Keratinocyte (primary cell): ENCODE measurements around the gene LONP2. TPM values are rescaled to one million over a fixed set of nuclear protein-coding genes. Genes with fewer than 3 reads are reported as not detected.

Experiments used
- DNase-seq: peaks from one replicate; pipeline ENCODE4 v3.0.0-alpha.2; 2011; ENCODE audit warnings: low read depth, missing footprints, low spot score
- FAIRE-seq: peaks from 2 replicates; lab custom pipeline; 2011; peaks lifted over from hg19 to GRCh38; lab: Jason Lieb, UNC
- H2AFZ ChIP-seq: 2 replicates; pipeline ENCODE4 v1.6.0; 2012; ENCODE audit warnings: low read length, control low read depth, inconsistent platforms; ENCODE audit not compliant: control insufficient read depth
- H3K27ac ChIP-seq: 2 replicates; pipeline ENCODE4 v1.5.1; 2011; ENCODE audit warnings: low read length; ENCODE audit not compliant: control insufficient read depth, insufficient read depth
- H3K27me3 ChIP-seq: 3 replicates; pipeline ENCODE4 v1.6.0; 2011; ENCODE audit warnings: low read length; ENCODE audit not compliant: control insufficient read depth, insufficient read depth; ENCODE audit errors: extremely low read depth
- H3K36me3 ChIP-seq, 2 experiments: 2 replicates in 1 of 2; 3 replicates in 1 of 2; pipeline ENCODE4 v1.5.1; 2011; ENCODE audit warnings: low read length in 2 of 2, mild to moderate bottlenecking in 1 of 2; ENCODE audit not compliant: control insufficient read depth in 2 of 2, insufficient read depth in 2 of 2; ENCODE audit errors: extremely low read depth in 1 of 2
- H3K4me1 ChIP-seq: 3 replicates; pipeline ENCODE4 v1.5.1; 2011; ENCODE audit warnings: low read length; ENCODE audit not compliant: control insufficient read depth, insufficient read depth; ENCODE audit errors: extremely low read depth
- H3K4me2 ChIP-seq: 3 replicates; pipeline ENCODE4 v1.6.0; 2011; ENCODE audit warnings: low read depth, low read length; ENCODE audit not compliant: control insufficient read depth, insufficient read depth; ENCODE audit errors: extremely low read depth
- H3K4me3 ChIP-seq, 3 experiments: fragments of 200-600 bp in 1 of 3; sonication (generic) in 1 of 3; 2 replicates in 2 of 3; 3 replicates in 1 of 3; pipeline ENCODE4 v1.5.1; 2011 to 2016; ENCODE audit warnings: low read length in 3 of 3, mild to moderate bottlenecking in 3 of 3, control low read depth in 2 of 3, inconsistent platforms in 1 of 3, low read depth in 1 of 3, mixed read lengths in 1 of 3, mixed run types in 1 of 3, moderate library complexity in 1 of 3; ENCODE audit not compliant: control insufficient read depth in 2 of 3, insufficient read depth in 2 of 3; ENCODE audit errors: extremely low read depth in 1 of 3
- H3K79me2 ChIP-seq: 2 replicates; pipeline ENCODE4 v1.6.0; 2012; ENCODE audit warnings: low read length; ENCODE audit not compliant: control insufficient read depth, insufficient read depth
- H3K9ac ChIP-seq: 3 replicates; pipeline ENCODE4 v1.6.0; 2011; ENCODE audit warnings: low read length; ENCODE audit not compliant: control insufficient read depth, insufficient read depth; ENCODE audit errors: extremely low read depth
- H3K9me1 ChIP-seq: 3 replicates; pipeline ENCODE4 v1.6.0; 2011; ENCODE audit warnings: low read length; ENCODE audit not compliant: control insufficient read depth, insufficient read depth; ENCODE audit errors: extremely low read depth
- H3K9me3 ChIP-seq: 2 replicates; pipeline ENCODE4 v1.5.1; 2012; ENCODE audit warnings: low read depth, low read length; ENCODE audit not compliant: control insufficient read depth
- H4K20me1 ChIP-seq: 3 replicates; pipeline ENCODE4 v1.6.0; 2011; ENCODE audit warnings: low read length; ENCODE audit not compliant: control insufficient read depth, insufficient read depth; ENCODE audit errors: extremely low read depth
- CTCF ChIP-seq, 3 experiments: IDR thresholded peaks in 1 of 3; conservative IDR thresholded peaks in 1 of 3; optimal IDR thresholded peaks in 1 of 3; 2 replicates in 2 of 3; 3 replicates in 1 of 3; pipeline versions ENCODE3 to v1.5.1; 2011; ENCODE audit warnings: low read length in 3 of 3, mild to moderate bottlenecking in 3 of 3, moderate library complexity in 2 of 3, control low read depth in 1 of 3, inconsistent platforms in 1 of 3; ENCODE audit not compliant: insufficient read depth in 2 of 3; ENCODE audit errors: extremely low read depth in 1 of 3
- EZH2 ChIP-seq: IDR thresholded peaks from one replicate; pipeline ENCODE4 v1.6.1; 2012; ENCODE audit warnings: inconsistent platforms, mild to moderate bottlenecking, low read length, moderate library complexity
- dilution Hi-C: fragments of 300-500 bp; cut with MboI; formaldehyde crosslinking; loops from one replicate; pipeline ENCODE4 v1.7.0; 2020; ENCODE audit warnings: low sequenced_read_pairs; ENCODE audit not compliant: extremely low pct_ligation_motif_present
- polyA plus RNA-seq, 5 experiments: library from polyadenylated mRNA; depleted of rRNA in 3 of 5; stranded (reverse) in 3 of 5; stranded (forward) in 1 of 5; unstranded in 1 of 5; fragments of >200 nt; gene quantifications; 1 replicate in 1 of 5; 2 replicates in 3 of 5; 3 replicates in 1 of 5; pipeline versions ENCODE4 v1.2.1 to v1.2.3, GENCODE V29; 2011 to 2012; ENCODE audit warnings: missing spikeins in 2 of 5, low read depth in 1 of 5, low replicate concordance in 1 of 5

The LONP2 gene
- polyA plus RNA-seq, 1 donor (not counting 4 experiments of a cell fraction or from before 2014, with no cell fraction given), result 49.4 TPM

- Histone ChIP-seq H3K9ac (no peak overlapping the region), H3K4me1 (peaks cover 3% of the 10 kb centered on the region), H3K4me2 (no peak overlapping the region), H3K9me1 (no peaks in the 10 kb centered on the region), H3K27ac (no peak overlapping the region), H3K36me3 (no peaks in the 10 kb centered on the region), H3K27me3 (no peaks in the 10 kb centered on the region), H3K79me2 (no peaks in the 10 kb centered on the region), H4K20me1 (no peaks in the 10 kb centered on the region), H3K9me3 (no peaks in the 10 kb centered on the region), H2AFZ (no peak overlapping the region), H3K4me3 (no peak overlapping the region)
- TF ChIP-seq CTCF (optimal IDR thresholded peaks at IDR 0.05 in 1 of 3, IDR thresholded peaks at IDR 0.05 in 1 of 3, conservative IDR thresholded peaks at IDR 0.05 in 1 of 3; ENCODE audit: extremely low read depth in 1 of 3, insufficient read depth in 2 of 3, low read length in 3 of 3) (no peak), EZH2 (no peak)
- no peak for DNase-seq
- dilution Hi-C loops, result no loop called here
- FAIRE-seq, result no peak
These were observed 149.6 kb downstream of the LONP2 start for GRCh38 chr16:48393485-48394354.

GRCh38 chr16:48394355-48394703, 150.2 kb downstream of the LONP2 start:
- no peaks in the 10 kb centered on the region for H3K9me3 ChIP-seq
- H3K79me2 ChIP-seq, result no peaks in the 10 kb centered on the region
- H3K27me3 ChIP-seq, result no peaks in the 10 kb centered on the region
- DNase-seq (no peak), FAIRE-seq (no peak)
- H4K20me1 ChIP-seq, result no peaks in the 10 kb centered on the region
- no peak overlapping the region for H3K27ac ChIP-seq
- no peak overlapping the region for H3K4me3 ChIP-seq
- no peaks in the 10 kb centered on the region for H3K36me3 ChIP-seq
- H3K9me1 ChIP-seq, result no peaks in the 10 kb centered on the region
- no peak overlapping the region for H2AFZ ChIP-seq
- TF ChIP-seq CTCF (optimal IDR thresholded peaks at IDR 0.05 in 1 of 3, IDR thresholded peaks at IDR 0.05 in 1 of 3, conservative IDR thresholded peaks at IDR 0.05 in 1 of 3; ENCODE audit: extremely low read depth in 1 of 3, insufficient read depth in 2 of 3, low read length in 3 of 3) (no peak), EZH2 (no peak)
- H3K4me1 ChIP-seq, result peaks cover 3% of the 10 kb centered on the region
- H3K9ac ChIP-seq, result no peak overlapping the region
- dilution Hi-C loops, result no loop called here
- H3K4me2 ChIP-seq, result no peak overlapping the region
